ENCODE data around the gene CDH24.

CDH24 gene, protein sequence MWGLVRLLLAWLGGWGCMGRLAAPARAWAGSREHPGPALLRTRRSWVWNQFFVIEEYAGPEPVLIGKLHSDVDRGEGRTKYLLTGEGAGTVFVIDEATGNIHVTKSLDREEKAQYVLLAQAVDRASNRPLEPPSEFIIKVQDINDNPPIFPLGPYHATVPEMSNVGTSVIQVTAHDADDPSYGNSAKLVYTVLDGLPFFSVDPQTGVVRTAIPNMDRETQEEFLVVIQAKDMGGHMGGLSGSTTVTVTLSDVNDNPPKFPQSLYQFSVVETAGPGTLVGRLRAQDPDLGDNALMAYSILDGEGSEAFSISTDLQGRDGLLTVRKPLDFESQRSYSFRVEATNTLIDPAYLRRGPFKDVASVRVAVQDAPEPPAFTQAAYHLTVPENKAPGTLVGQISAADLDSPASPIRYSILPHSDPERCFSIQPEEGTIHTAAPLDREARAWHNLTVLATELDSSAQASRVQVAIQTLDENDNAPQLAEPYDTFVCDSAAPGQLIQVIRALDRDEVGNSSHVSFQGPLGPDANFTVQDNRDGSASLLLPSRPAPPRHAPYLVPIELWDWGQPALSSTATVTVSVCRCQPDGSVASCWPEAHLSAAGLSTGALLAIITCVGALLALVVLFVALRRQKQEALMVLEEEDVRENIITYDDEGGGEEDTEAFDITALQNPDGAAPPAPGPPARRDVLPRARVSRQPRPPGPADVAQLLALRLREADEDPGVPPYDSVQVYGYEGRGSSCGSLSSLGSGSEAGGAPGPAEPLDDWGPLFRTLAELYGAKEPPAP

DNA sequence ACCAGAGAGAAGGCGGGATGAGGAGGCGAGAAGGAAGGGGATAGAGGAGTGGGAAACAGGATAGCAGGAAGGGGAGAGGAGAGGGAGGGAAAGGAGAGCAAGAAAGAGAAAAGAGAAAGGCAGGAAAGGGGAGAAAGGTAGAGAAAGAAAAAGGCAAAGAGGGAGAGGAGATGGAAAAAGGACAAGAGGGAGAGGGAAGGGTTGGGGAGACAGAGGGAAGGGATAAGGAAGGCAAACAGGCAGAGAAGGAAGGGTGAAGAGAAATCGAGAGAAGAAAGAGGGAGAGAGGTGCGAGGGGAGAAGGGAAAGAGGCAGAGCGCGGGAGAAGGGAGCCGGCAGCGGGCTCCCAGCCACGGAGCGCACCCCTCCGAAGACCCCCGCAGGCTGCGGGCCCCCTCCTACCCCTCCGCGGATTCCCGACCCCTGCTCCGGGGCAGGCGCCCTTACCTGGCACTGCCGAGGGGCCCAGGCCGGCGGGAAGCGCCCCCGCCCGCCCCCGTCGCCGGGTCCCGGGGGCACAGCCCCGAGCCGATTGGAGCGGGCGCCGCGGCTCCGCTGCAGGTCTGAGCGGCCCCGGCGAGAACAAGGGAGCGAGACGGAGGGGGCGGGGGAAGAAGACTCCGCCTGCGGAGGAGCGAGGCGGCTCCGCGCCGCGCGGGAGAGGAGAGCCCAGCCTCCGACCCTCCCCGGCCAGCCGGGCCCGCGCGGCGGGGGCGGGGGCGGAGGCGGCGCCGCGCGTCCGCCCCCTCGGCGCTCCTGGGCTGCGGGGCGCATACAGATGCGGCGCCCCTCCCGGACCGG is at the start of gene CDH24:
Gene CDH24, minus strand, starts transcription at position 565 of the 801 bp plus-strand sequence. CDS start 1,787 bp downstream, outside the sequence.
- peak; percentile 67 for DNase-seq (ENCODE audit: low spot score)

DNA sequence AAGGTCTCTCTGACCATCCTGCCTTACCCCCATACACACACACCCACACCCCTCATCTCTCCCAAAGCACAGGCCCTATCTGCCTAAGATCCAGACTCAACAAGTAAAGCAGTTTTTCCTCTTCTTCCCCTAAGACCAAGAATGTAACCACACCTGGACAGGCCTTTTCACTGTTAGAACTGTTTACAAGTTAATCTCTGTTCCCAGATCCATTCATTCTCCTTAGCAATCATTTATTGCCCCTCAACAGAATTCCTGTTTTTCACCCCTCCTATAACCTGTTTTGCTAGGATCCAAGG is 49.4 kb upstream of the CDH24 start:
- no peak for DNase-seq (ENCODE audit: low spot score)

- DNase-seq (ENCODE audit: low spot score): no peak
Observed at GRCh38 chr14:23105348-23105824, 48.1 kb upstream of the CDH24 start.

- no peak for DNase-seq (ENCODE audit: low spot score)
Observed at GRCh38 chr14:23104591-23105347, 47.4 kb upstream of the CDH24 start, which contains the start of gene CIROP. Gene CIROP (minus strand): TSS chr14:23104989. CDS start chr14:23104920, 69 bp downstream.

- DNase-seq (ENCODE audit: low spot score): no peak
Observed at GRCh38 chr14:23104070-23104590, 46.8 kb upstream of the CDH24 start.

DNA sequence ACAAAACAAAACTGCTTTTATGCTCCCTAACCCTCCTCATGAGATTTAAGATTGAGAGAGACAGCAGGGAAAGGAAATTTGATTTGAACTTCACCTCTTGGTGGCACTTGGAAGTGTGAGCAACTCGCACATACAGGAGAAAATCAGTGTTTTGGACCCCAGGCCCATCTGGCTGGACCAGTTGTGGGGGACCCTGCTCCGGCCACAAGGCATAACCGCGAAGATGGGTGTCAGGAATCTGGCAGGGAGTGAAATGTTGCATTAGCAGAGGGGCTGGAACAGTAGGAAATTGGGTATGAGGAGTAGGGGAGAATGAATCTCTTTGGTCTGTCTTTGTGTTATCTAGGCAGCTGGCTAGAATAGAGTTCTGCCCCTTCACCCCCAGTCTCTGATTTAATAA is 46.3 kb upstream of the CDH24 start:
- DNase-seq (ENCODE audit: low spot score): no peak

GRCh38 chr14:23102801-23103200 is 45.5 kb upstream of the CDH24 start:
- DNase-seq (ENCODE audit: low spot score): no peak

- no peak for DNase-seq (ENCODE audit: low spot score)
Observed at GRCh38 chr14:23101986-23102625, 44.8 kb upstream of the CDH24 start.

DNA sequence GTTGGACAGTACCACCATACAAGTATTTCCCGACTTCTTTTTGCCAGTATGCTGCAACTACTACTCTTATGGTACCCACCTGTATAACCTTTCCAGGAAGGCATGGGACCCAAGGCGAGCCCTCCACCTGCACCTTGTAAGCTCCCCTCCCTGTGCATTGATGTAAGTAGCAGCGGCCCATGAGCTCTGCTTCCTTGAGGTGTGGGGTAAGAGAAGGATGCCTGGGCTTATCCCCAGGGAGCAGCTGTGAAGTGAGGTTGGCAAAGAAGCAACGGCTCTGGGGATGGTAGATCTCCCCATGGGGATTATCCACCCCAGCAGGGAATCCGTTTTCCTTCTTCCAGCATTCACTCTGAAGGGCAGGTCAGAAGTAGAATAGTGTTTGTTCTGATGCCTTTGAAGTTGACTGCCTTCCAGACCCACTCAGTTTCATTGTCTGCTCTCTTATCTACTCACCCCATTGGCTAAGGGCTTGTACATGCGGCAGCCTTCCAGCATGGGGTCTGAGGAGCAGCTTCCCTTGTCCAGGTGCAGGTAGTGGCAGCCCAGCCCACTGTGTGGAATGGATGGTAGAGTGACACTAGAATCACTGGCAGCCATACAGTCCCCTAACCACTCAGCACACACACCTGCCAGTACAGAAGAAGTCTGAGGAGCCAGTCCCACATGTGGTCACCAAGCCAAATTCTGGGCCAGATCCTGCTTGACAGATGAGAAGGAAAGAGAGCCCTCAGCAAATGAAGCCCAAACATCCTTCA is 44.1 kb upstream of the CDH24 start:
- no peak for DNase-seq (ENCODE audit: low spot score)

- DNase-seq (ENCODE audit: low spot score): no peak
Observed at GRCh38 chr14:23099212-23099861, 42.0 kb upstream of the CDH24 start.

DNA sequence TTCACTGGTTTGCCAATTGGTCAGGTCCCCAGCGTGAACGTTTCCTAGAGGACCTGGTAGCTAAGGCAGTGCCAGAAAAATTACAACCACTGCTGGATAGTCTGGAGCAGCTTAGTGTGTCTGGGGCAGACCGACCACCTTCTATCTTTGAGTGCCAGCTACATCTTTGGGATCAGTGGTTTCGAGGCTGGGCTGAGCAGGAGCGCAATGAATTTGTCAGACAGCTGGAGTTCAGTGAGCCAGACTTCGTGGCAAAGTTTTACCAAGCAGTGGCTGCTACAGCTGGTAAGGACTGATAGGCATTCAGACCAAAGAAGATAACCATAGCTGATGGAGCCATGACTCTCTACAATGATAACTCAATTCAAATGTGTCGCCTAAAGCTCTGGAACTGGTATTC is 40.5 kb upstream of the CDH24 start:
- no peak for DNase-seq (ENCODE audit: low spot score)

- DNase-seq (ENCODE audit: low spot score): peak; percentile 100
Observed at GRCh38 chr14:23095196-23096108, 38.1 kb upstream of the CDH24 start, which contains the start of gene C14orf119. Gene C14orf119 (plus strand): TSS chr14:23095505. CDS start chr14:23097659, 2,154 bp downstream.

GRCh38 chr14:23094666-23095195 is 37.4 kb upstream of the CDH24 start, which contains the start of gene ACIN1:
Gene ACIN1 (minus strand): TSS chr14:23095136. CDS start chr14:23095112, 24 bp downstream.
- DNase-seq (ENCODE audit: low spot score): peak; percentile 77

DNA sequence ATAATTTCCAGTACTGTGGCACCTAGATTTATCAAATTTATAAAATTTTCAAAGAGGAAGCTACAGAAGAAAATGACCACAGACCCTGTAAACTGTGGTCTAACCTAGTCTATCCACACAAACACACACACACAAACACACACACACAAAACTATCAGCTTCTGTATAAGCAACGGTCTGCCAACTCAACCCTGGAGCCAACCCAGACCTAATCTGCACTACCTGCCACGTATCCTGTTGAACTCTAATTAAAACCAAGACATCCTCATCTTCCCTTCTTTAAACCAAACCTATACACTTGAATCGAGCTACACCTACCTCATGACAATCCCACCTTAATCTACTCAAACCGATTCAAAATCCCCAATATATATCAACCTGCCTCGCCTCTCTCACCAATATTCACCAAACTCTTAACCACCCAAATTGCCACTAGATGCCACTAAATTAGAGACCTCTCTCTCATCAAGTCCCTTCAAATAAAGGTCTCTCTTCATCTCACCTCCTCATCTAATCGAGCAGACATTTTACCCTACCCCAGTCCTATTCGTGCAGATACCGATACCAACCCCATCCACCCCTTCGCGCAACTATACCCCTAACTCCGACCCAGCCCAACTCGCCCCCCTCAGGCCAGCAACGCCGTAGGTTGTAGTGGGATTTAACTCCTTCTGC is 36.8 kb upstream of the CDH24 start:
- no peak for DNase-seq (ENCODE audit: low spot score)

GRCh38 chr14:23093526-23093925 is 36.2 kb upstream of the CDH24 start:
- no peak for DNase-seq (ENCODE audit: low spot score)

GRCh38 chr14:23093104-23093503 is 35.8 kb upstream of the CDH24 start:
- DNase-seq (ENCODE audit: low spot score): no peak

Measured in CD4-positive, alpha-beta T cell treated with Interleukin-2 at 100 ng/mL for 4 hours (primary cell).